Measurements from ENCODE around the gene CSTF2T.

DNA sequence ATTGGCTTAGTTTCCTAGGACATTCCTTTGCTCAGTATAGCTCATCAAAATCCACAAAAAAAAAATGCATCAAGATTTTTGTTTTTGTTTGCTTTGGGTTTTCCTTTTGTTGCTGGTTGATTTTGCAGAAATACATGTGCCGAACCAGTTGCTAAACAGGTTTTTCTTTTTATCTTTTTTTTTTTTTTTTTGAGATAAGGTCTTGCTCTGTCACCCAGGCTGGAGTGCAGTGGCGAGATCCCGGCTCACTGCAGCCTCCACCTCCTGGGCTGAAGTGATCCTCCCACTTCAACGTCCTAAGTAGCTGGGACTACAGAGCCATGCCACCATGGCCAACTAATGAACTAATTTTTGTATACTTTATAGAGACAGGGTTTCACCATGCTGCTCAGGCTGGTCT lies 8.3 kb downstream of the CSTF2T start:
- no peak for TF ChIP-seq POLR2A (IDR thresholded peaks at IDR 0.05)
- TF ChIP-seq, protein P1, sequence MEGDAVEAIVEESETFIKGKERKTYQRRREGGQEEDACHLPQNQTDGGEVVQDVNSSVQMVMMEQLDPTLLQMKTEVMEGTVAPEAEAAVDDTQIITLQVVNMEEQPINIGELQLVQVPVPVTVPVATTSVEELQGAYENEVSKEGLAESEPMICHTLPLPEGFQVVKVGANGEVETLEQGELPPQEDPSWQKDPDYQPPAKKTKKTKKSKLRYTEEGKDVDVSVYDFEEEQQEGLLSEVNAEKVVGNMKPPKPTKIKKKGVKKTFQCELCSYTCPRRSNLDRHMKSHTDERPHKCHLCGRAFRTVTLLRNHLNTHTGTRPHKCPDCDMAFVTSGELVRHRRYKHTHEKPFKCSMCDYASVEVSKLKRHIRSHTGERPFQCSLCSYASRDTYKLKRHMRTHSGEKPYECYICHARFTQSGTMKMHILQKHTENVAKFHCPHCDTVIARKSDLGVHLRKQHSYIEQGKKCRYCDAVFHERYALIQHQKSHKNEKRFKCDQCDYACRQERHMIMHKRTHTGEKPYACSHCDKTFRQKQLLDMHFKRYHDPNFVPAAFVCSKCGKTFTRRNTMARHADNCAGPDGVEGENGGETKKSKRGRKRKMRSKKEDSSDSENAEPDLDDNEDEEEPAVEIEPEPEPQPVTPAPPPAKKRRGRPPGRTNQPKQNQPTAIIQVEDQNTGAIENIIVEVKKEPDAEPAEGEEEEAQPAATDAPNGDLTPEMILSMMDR (IDR thresholded peaks at IDR 0.05) = no peak

All from adrenal gland (tissue), 5 donors.